WTC11 (cell line): Measurements from ENCODE around the gene HOMER1.

Experiments
- ATF2 ChIP-seq: sonication (generic); formaldehyde crosslinking; IDR thresholded peaks from 2 replicates; pipeline ENCODE4 v1.8.1; 2022; ENCODE audit warnings: low read depth, missing genetic modification reagents, borderline replicate concordance
- CTCF ChIP-seq: fragments of 200-600 bp; IDR thresholded peaks from 2 replicates; pipeline ENCODE4 v1.8.0; 2022; ENCODE audit warnings: antibody characterized with exemption
- MAX ChIP-seq: sonication (generic); formaldehyde crosslinking; IDR thresholded peaks from 2 replicates; pipeline ENCODE4 v1.8.0; 2022; ENCODE audit warnings: mild to moderate bottlenecking, missing genetic modification reagents
- NR2C2 ChIP-seq: sonication (generic); formaldehyde crosslinking; IDR thresholded peaks from 2 replicates; pipeline ENCODE4 v1.8.0; 2022; ENCODE audit warnings: mild to moderate bottlenecking, missing genetic modification reagents
- SP1 ChIP-seq: sonication (generic); formaldehyde crosslinking; conservative IDR thresholded peaks from 2 replicates; pipeline ENCODE4 v1.8.1; 2022; ENCODE audit warnings: missing genetic modification reagents
- ZBTB43 ChIP-seq: sonication (generic); formaldehyde crosslinking; IDR thresholded peaks from 2 replicates; pipeline ENCODE4 v1.8.1; 2023; ENCODE audit warnings: mild to moderate bottlenecking, missing genetic modification reagents
- ZNF396 ChIP-seq: fragments of 250-450 bp; sonication (Bioruptor Pico); IDR thresholded peaks from 2 replicates; pipeline ENCODE4 v1.8.0; 2021; ENCODE audit warnings: mild to moderate bottlenecking, moderate library complexity, borderline replicate concordance

GRCh38 chr5:79408028-79408427, 105.9 kb downstream of the HOMER1 start:
- TF ChIP-seq CTCF (no peak), MAX (CRISPR knock-in tag) (no peak), NR2C2 (no peak), SP1 (CRISPR knock-in tag) (no peak), ATF2 (no peak), ZBTB43 (CRISPR knock-in tag) (no peak), ZNF396 (CRISPR knock-in tag) (no peak)
